ENCODE measurements around the gene IFT122. TPM values are rescaled to one million over a fixed set of nuclear protein-coding genes. Genes with fewer than 3 reads are reported as not detected.

The IFT122 gene
- total RNA-seq, 2 donors from 2014 or later, result 60.8 to 91.3 TPM

DNA sequence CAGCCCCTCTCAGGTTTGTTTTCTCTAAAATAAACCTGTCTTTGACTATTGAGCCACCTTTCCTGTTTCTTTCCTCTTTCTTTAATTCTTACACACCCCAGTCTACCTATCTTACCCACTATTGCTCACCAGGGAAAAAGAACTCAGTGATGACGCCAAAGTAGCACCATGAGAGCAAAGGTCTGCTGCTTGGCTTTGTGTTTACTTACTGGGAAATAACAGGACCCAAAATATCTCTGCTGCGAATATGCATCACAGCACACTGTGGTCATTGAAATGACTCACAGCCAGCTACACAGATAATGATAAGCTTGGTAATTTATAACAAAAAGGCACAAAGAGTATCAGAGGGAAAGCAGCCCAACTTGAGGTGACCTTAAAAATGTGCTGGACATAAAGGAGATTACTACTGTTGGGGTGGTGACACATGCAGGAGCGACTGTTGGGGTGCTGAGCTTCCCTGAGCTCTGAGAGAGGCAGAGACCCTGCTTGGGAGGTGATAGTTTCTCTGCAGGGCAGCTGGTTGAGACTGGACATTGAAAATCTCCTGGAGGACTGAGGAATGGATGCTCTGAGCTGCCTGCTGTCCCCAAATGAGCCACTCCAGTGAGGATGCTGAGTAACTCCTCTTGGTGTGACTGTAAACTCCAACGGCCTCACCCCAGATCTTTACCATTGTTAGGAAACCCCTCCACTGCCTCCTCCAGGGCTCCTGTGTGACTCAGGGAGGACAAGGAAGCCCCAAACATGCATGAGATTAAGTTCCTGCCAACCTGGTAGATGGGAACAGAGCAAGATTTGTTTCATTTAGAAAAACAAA lies 26.1 kb upstream of the IFT122 start:
- no peaks in the 10 kb centered on the region for H3K36me3 ChIP-seq
- TF ChIP-seq CTCF (IDR thresholded peaks at IDR 0.05) (no peak), POLR2A (IDR thresholded peaks at IDR 0.05) (no peak), POLR2AphosphoS5 (IDR thresholded peaks at IDR 0.05) (no peak)
- no peak overlapping the region for H3K4me3 ChIP-seq
- DNase-seq (ENCODE audit: low spot score), result no peak
- H3K4me1 ChIP-seq (replicated peaks), result no peaks in the 10 kb centered on the region
- H3K27ac ChIP-seq, result no peak overlapping the region
- intact Hi-C loops (cut with DNase I), result no loop called here
- 59% methylated on average over 4 of the region's 4 CpGs for WGBS
- no peaks in the 10 kb centered on the region for H3K9me3 ChIP-seq
- H3K27me3 ChIP-seq (replicated peaks; ENCODE audit: insufficient read depth), result no peaks in the 10 kb centered on the region

GRCh38 chr3:129415378-129415777 lies 24.6 kb upstream of the IFT122 start:
- no peak overlapping the region for H3K4me3 ChIP-seq
- DNase-seq (ENCODE audit: low spot score), result no peak
- H3K27me3 ChIP-seq (replicated peaks; ENCODE audit: insufficient read depth), result no peaks in the 10 kb centered on the region
- intact Hi-C loops (cut with DNase I), result no loop called here
- no peaks in the 10 kb centered on the region for H3K9me3 ChIP-seq
- H3K27ac ChIP-seq, result no peak overlapping the region
- WGBS, result 98% methylated on average over 3 of the region's 3 CpGs
- TF ChIP-seq POLR2AphosphoS5 (IDR thresholded peaks at IDR 0.05) (no peak), POLR2A (IDR thresholded peaks at IDR 0.05) (no peak), CTCF (IDR thresholded peaks at IDR 0.05) (no peak)
- no peaks in the 10 kb centered on the region for H3K36me3 ChIP-seq
- no peaks in the 10 kb centered on the region for H3K4me1 ChIP-seq (replicated peaks)

- WGBS, result 72% methylated on average over 6 of the region's 6 CpGs
- H3K4me3 ChIP-seq, result no peak overlapping the region
- no peaks in the 10 kb centered on the region for H3K27me3 ChIP-seq (replicated peaks; ENCODE audit: insufficient read depth)
- TF ChIP-seq CTCF (IDR thresholded peaks at IDR 0.05), result no peak
- TF ChIP-seq POLR2A (IDR thresholded peaks at IDR 0.05), result no peak
- no peak for TF ChIP-seq POLR2AphosphoS5 (IDR thresholded peaks at IDR 0.05)
- no peaks in the 10 kb centered on the region for H3K36me3 ChIP-seq
- H3K4me1 ChIP-seq (replicated peaks), result no peaks in the 10 kb centered on the region
- H3K9me3 ChIP-seq, result no peaks in the 10 kb centered on the region
- intact Hi-C loops (cut with DNase I), result no loop called here
- H3K27ac ChIP-seq, result no peak overlapping the region
- DNase-seq (ENCODE audit: low spot score), result no peak
Observed at GRCh38 chr3:129415830-129416229, 24.2 kb upstream of the IFT122 start.

- DNase-seq (ENCODE audit: low spot score), result no peak
- Histone ChIP-seq H3K27ac (no peak overlapping the region), H3K9me3 (no peaks in the 10 kb centered on the region), H3K4me3 (no peak overlapping the region), H3K4me1 (replicated peaks) (no peaks in the 10 kb centered on the region), H3K36me3 (no peaks in the 10 kb centered on the region), H3K27me3 (replicated peaks; ENCODE audit: insufficient read depth) (no peaks in the 10 kb centered on the region)
- 91% methylated on average over 4 of the region's 4 CpGs for WGBS
- intact Hi-C loops (cut with DNase I), result no loop called here
- no peak for TF ChIP-seq POLR2A (IDR thresholded peaks at IDR 0.05)
- TF ChIP-seq CTCF (IDR thresholded peaks at IDR 0.05), result no peak
- no peak for TF ChIP-seq POLR2AphosphoS5 (IDR thresholded peaks at IDR 0.05)
Observed at GRCh38 chr3:129416415-129416814, 23.6 kb upstream of the IFT122 start.

- no peak for DNase-seq (ENCODE audit: low spot score)
- Histone ChIP-seq H3K4me3 (no peak overlapping the region), H3K27me3 (replicated peaks; ENCODE audit: insufficient read depth) (no peaks in the 10 kb centered on the region), H3K9me3 (no peaks in the 10 kb centered on the region), H3K36me3 (no peaks in the 10 kb centered on the region), H3K27ac (no peak overlapping the region), H3K4me1 (replicated peaks) (no peaks in the 10 kb centered on the region)
- TF ChIP-seq POLR2A (IDR thresholded peaks at IDR 0.05) (no peak), CTCF (IDR thresholded peaks at IDR 0.05) (no peak), POLR2AphosphoS5 (IDR thresholded peaks at IDR 0.05) (peak; percentile 6)
- WGBS, result 58% methylated on average over 1 of the region's 1 CpG
- intact Hi-C loops (cut with DNase I), result no loop called here
Observed at GRCh38 chr3:129417326-129417725, 22.7 kb upstream of the IFT122 start.
